B cell (primary cell): ENCODE measurements around the gene RPRD1A. TPM values are rescaled to one million over a fixed set of nuclear protein-coding genes. Genes with fewer than 3 reads are reported as not detected.

Experiments
- ATAC-seq: fragments of 200-7000 bp; cut with Tn5 transposase; one replicate; pipeline ENCODE4 v1.10.0; 2021; ENCODE audit warnings: low read depth, mild to moderate bottlenecking, moderate number of reproducible peaks, moderate library complexity
- CTCF ChIA-PET: fragments of 350-600 bp; sonication (Branson Sonifier 250); formaldehyde crosslinking; loops from one replicate; lab custom pipeline; 2021; ENCODE audit warnings: antibody characterized with exemption, inconsistent platforms; lab: Charles Lee
- POLR2A ChIA-PET: fragments of 350-600 bp; sonication (Branson Sonifier 250); formaldehyde crosslinking; loops from one replicate; lab custom pipeline; 2021; ENCODE audit warnings: antibody characterized with exemption; lab: Charles Lee
- DNase-seq: peaks from one replicate; pipeline ENCODE4 v3.0.0; 2013
- H2AFZ ChIP-seq: 2 replicates; pipeline ENCODE4 v1.6.1; 2012; ENCODE audit warnings: mild to moderate bottlenecking, low read depth, low read length; ENCODE audit not compliant: insufficient read depth, poor library complexity, severe bottlenecking
- H3K27ac ChIP-seq, 2 donors: 1 replicate in 1 of 2; 2 replicates in 1 of 2; pipeline ENCODE4 v1.5.1; 2012 to 2013; ENCODE audit warnings: low read length in 2 of 2, mild to moderate bottlenecking in 2 of 2, moderate library complexity in 1 of 2
- H3K27me3 ChIP-seq, 4 experiments: fragments of 200-600 bp in 1 of 4; sonication (generic) in 1 of 4; replicated peaks in 1 of 4; 1 replicate in 2 of 4; 2 replicates in 2 of 4; pipeline versions ENCODE4 v1.6.1 to v1.7.0; 2013 to 2016; ENCODE audit warnings: low read length in 3 of 4, mild to moderate bottlenecking in 2 of 4, mixed read lengths in 1 of 4, moderate library complexity in 1 of 4; ENCODE audit not compliant: insufficient read depth in 4 of 4, control insufficient read depth in 3 of 4; ENCODE audit errors: control extremely low read depth in 1 of 4
- H3K36me3 ChIP-seq, 2 experiments: replicated peaks in 1 of 2; 1 replicate in 1 of 2; 2 replicates in 1 of 2; pipeline versions ENCODE4 v1.6.1 to v1.7.1; 2013; ENCODE audit warnings: low read length in 1 of 2; ENCODE audit not compliant: insufficient read depth in 2 of 2, control insufficient read depth in 1 of 2; ENCODE audit errors: control extremely low read depth in 1 of 2, extremely low read depth in 1 of 2
- H3K4me1 ChIP-seq, 2 donors: fragments of 200-600 bp in 1 of 2; sonication (generic) in 1 of 2; 1 replicate in 1 of 2; 2 replicates in 1 of 2; pipeline versions ENCODE4 v1.5.1 to v1.6.1; 2013 to 2017; ENCODE audit warnings: low read length in 2 of 2; ENCODE audit not compliant: control insufficient read depth in 2 of 2, insufficient read depth in 2 of 2
- H3K4me2 ChIP-seq: replicated peaks from 2 replicates; pipeline ENCODE3; 2012; ENCODE audit warnings: mild to moderate bottlenecking, low read depth, low read length; ENCODE audit not compliant: poor library complexity, severe bottlenecking
- H3K4me3 ChIP-seq, 5 experiments: fragments of 200-600 bp in 1 of 5; sonication (generic) in 1 of 5; 1 replicate in 3 of 5; 2 replicates in 2 of 5; pipeline versions ENCODE4 v1.5.1 to v1.7.0; 2011 to 2016; ENCODE audit warnings: low read length in 4 of 5, mild to moderate bottlenecking in 4 of 5, low read depth in 2 of 5, control low read depth in 1 of 5, moderate library complexity in 1 of 5; ENCODE audit not compliant: insufficient read depth in 1 of 5; ENCODE audit errors: control extremely low read depth in 1 of 5, extremely low read depth in 1 of 5
- H3K79me2 ChIP-seq: fragments of 200-600 bp; sonication (generic); one replicate; pipeline ENCODE4 v1.6.0; 2016; ENCODE audit warnings: low read length; ENCODE audit not compliant: control insufficient read depth, insufficient read depth
- H3K9ac ChIP-seq: fragments of 200-600 bp; sonication (generic); 2 replicates; pipeline ENCODE4 v1.6.1; 2017; ENCODE audit warnings: mild to moderate bottlenecking, low read length, moderate library complexity
- H3K9me3 ChIP-seq, 3 donors: one replicate each; pipeline versions ENCODE4 v1.6.1 to v1.7.1; 2013; ENCODE audit warnings: low read length in 2 of 3; ENCODE audit not compliant: control insufficient read depth in 2 of 3, insufficient read depth in 1 of 3; ENCODE audit errors: control extremely low read depth in 1 of 3
- H4K20me1 ChIP-seq: 2 replicates; pipeline ENCODE4 v1.6.0; 2012; ENCODE audit warnings: mild to moderate bottlenecking, low read length; ENCODE audit not compliant: insufficient read depth, control insufficient read depth, poor library complexity, severe bottlenecking
- H3K27ac Mint-ChIP-seq: one replicate; pipeline ENCODE4 v1.8.0; 2021; ENCODE audit warnings: mixed read lengths
- H3K27me3 Mint-ChIP-seq: one replicate; pipeline ENCODE4 v1.8.0; 2021; ENCODE audit warnings: mixed read lengths
- H3K4me1 Mint-ChIP-seq: one replicate; pipeline ENCODE4 v1.8.0; 2021; ENCODE audit warnings: mixed read lengths
- H3K4me3 Mint-ChIP-seq: one replicate; pipeline ENCODE4 v1.8.0; 2021; ENCODE audit warnings: mixed read lengths
- H3K9me3 Mint-ChIP-seq: one replicate; pipeline ENCODE4 v1.8.0; 2022; ENCODE audit warnings: mixed read lengths; ENCODE audit not compliant: insufficient read depth
- EZH2 ChIP-seq: IDR thresholded peaks from 2 replicates; pipeline ENCODE4 v1.6.1; 2012; ENCODE audit warnings: borderline replicate concordance, low read depth, mild to moderate bottlenecking, moderate library complexity, low read length; ENCODE audit not compliant: insufficient read depth, poor library complexity, severe bottlenecking
- WGBS: methylation state at CpG from one replicate; pipeline ENCODE4 v1.1.5; 2013; ENCODE audit warnings: missing lambda C conversion rate; ENCODE audit not compliant: insufficient coverage; 5-methylcytosine and 5-hydroxymethylcytosine counted together
- intact Hi-C: fragments of 100-400 bp; cut with micrococcal nuclease; formaldehyde crosslinking; loops from one replicate; pipeline ENCODE4 v1.10.0; 2022
- polyA plus RNA-seq: library from polyadenylated mRNA; depleted of rRNA; stranded (reverse); fragments of >200 nt; gene quantifications from 2 replicates; pipeline ENCODE4 v1.2.3, GENCODE V29; 2012
- total RNA-seq, 2 donors: library from RNA; stranded (reverse); fragments of 120-200 nt in 1 of 2; gene quantifications; 1 replicate in 1 of 2; 2 replicates in 1 of 2; pipeline versions ENCODE4 v1.2.3 to v1.2.4, GENCODE V29; 2013 to 2022
- TF ChIP-seq, protein P1 (sequence below): fragments of 200-600 bp; IDR thresholded peaks from one replicate; pipeline ENCODE4 v1.8.0; 2022; ENCODE audit warnings: antibody characterized with exemption, mild to moderate bottlenecking

Gene RPRD1A
- total and polyA plus RNA-seq, 2 donors (not counting 1 experiment from before 2014, with no cell fraction given) = 27.6 to 62.6 TPM

DNA sequence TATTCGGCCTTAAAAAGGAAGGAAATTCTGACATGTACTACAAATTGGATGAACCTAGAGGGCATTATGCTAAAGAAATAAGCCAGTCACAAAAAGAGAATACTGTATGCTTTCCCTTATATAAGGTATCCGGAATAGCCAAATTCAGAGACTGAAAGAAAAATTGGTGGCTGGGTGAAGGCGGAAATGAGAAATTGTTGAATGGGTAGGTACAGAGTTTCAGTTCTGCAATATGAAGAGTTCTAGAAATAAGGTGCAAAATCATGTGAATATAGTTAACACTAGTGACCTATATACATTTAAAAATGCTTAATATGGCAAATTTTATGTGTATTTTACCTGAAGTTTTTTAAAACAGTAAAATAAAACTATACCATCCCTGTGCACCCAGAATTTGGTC, 51.7 kb downstream of the RPRD1A start:
- peaks cover 13 to 19% of the 10 kb centered on the region in 2 donors for H3K4me1 ChIP-seq
- no peak overlapping the region for H3K4me3 ChIP-seq
- H3K36me3 ChIP-seq = peaks cover 0 to 1% of the 10 kb centered on the region in 2 experiments
- H2AFZ ChIP-seq = no peak overlapping the region
- H3K4me2 ChIP-seq = peak overlapping the region; percentile 52
- H3K27me3 Mint-ChIP-seq = no peaks in the 10 kb centered on the region
- peaks cover 6% of the 10 kb centered on the region for H3K79me2 ChIP-seq
- H4K20me1 ChIP-seq = peaks cover 11% of the 10 kb centered on the region
- no peaks in the 10 kb centered on the region for H3K9me3 Mint-ChIP-seq
- ATAC-seq (peak; percentile 76), DNase-seq (peak; percentile 71)
- no peak overlapping the region for H3K27ac ChIP-seq
- H3K9ac ChIP-seq = no peak overlapping the region
- no peaks in the 10 kb centered on the region for H3K27me3 ChIP-seq
- POLR2A ChIA-PET = interaction anchor here (0.7 kb wide), 1 partner anchor 928 kb away, joined by 7 read pairs; no protein-coding TSS in a partner anchor
- intact Hi-C loops = loop anchor here (2.0 to 5.0 kb wide), 3 partner anchors 43 to 793 kb away; partner anchors contain the start of genes RMP24 and RPRD1A
- H3K9me3 ChIP-seq = no peaks in the 10 kb centered on the region
- peak overlapping the region; percentile 12 for H3K27ac Mint-ChIP-seq
- H3K4me1 Mint-ChIP-seq = peaks cover 24% of the 10 kb centered on the region
- CTCF ChIA-PET = no interaction called here
- WGBS = no CpG with 5 or more reads among the region's 3 CpGs
- TF ChIP-seq EZH2 = no peak
- TF ChIP-seq, protein P1, sequence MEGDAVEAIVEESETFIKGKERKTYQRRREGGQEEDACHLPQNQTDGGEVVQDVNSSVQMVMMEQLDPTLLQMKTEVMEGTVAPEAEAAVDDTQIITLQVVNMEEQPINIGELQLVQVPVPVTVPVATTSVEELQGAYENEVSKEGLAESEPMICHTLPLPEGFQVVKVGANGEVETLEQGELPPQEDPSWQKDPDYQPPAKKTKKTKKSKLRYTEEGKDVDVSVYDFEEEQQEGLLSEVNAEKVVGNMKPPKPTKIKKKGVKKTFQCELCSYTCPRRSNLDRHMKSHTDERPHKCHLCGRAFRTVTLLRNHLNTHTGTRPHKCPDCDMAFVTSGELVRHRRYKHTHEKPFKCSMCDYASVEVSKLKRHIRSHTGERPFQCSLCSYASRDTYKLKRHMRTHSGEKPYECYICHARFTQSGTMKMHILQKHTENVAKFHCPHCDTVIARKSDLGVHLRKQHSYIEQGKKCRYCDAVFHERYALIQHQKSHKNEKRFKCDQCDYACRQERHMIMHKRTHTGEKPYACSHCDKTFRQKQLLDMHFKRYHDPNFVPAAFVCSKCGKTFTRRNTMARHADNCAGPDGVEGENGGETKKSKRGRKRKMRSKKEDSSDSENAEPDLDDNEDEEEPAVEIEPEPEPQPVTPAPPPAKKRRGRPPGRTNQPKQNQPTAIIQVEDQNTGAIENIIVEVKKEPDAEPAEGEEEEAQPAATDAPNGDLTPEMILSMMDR = no peak
- peak overlapping the region; percentile 3 for H3K4me3 Mint-ChIP-seq

DNA sequence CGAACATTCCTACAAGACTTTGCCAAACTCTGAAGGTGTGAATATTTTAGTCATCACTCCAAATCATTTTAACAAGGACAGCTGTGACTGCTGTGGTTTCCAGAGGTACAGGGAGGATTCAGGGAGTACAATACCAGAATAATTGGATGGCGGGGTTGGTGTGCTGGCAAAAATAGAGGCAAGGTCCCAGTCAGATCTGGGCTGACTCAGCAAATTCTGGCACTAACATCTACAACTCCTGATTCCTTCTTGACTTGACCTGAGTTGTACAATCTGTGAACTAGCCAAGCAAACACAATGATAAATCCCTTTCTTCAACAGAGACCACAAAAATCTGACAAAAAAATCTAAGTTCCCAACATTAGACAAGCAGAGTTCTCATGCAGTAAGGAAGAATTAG, 54.5 kb downstream of the RPRD1A start:
- ChIA-PET POLR2A (no interaction called here), CTCF (no interaction called here)
- no peak overlapping the region for H3K4me3 ChIP-seq
- no peaks in the 10 kb centered on the region for H3K9me3 ChIP-seq
- H4K20me1 ChIP-seq = peaks cover 11% of the 10 kb centered on the region
- Mint-ChIP-seq H3K4me3 (no peak overlapping the region), H3K27me3 (no peaks in the 10 kb centered on the region), H3K9me3 (no peaks in the 10 kb centered on the region), H3K4me1 (peaks cover 26% of the 10 kb centered on the region), H3K27ac (no peak overlapping the region)
- peaks cover 9% of the 10 kb centered on the region for H3K79me2 ChIP-seq
- no peak overlapping the region for H2AFZ ChIP-seq
- ATAC-seq = no peak
- H3K4me2 ChIP-seq = no peak overlapping the region
- no peak for DNase-seq
- peaks cover 13 to 19% of the 10 kb centered on the region in 2 donors for H3K4me1 ChIP-seq
- no peaks in the 10 kb centered on the region for H3K27me3 ChIP-seq
- no peak overlapping the region for H3K27ac ChIP-seq
- H3K9ac ChIP-seq = no peak overlapping the region
- intact Hi-C loops = no loop called here
- TF ChIP-seq, protein P1 = no peak
- TF ChIP-seq EZH2 = no peak
- WGBS = no CpG with 5 or more reads among the region's 2 CpGs
- H3K36me3 ChIP-seq = peaks cover 0 to 1% of the 10 kb centered on the region in 2 experiments
